HG03558 (cell line): ENCODE data around the gene RNASE13.

Experiments used
- ATAC-seq: cut with Tn5 transposase; IDR thresholded peaks from one replicate; pipeline ENCODE4 v1.9.1; 2021; ENCODE audit warnings: moderate number of reproducible peaks; ENCODE audit not compliant: unreplicated experiment; ENCODE audit errors: extremely low read depth

Gene RNASE13, protein sequence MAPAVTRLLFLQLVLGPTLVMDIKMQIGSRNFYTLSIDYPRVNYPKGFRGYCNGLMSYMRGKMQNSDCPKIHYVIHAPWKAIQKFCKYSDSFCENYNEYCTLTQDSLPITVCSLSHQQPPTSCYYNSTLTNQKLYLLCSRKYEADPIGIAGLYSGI

DNA sequence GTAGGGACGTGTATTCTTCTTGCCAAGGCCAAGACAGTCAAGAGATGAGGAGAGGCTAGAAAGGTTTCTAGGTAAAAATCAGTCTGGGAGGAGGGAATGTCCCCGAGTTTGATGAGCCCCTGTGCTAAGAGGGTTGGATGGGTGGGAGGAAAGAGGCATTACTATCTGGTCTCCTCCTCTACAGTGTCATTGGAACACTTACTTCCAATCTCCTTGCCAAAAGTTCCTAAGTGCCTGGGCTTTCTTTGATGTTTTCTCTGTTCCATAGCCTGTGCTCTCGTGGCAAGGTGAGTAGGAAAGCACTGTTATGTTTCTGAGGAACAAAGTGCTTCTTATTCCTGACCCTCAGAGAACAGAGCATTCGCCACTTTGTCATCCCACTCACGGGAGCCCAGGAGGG, at the start of gene RNASE13:
TSS of gene RNASE13 (minus strand) at position 101 of the 400 bp plus-strand sequence. CDS start 519 bp downstream, outside the sequence.
- ATAC-seq: no peak

DNA sequence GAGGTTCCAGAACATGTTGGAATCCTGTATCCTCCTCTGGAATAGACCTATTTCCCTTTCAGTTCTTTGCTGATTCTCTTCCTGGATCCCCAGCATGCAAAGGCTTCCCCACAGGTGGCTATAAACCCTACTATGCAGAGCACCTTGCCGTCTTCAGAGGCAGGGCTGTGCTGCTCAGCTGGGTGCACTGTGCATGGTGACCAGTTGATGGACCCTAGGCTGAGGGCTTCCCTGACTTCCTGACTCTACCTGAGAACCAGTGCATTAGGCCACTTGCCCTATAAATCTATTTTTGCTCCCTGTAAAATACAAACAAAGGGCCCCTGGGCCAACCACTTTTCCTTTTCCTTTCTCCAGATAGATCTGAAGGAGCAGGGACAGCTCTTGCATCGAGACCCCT, 49.8 kb upstream of the RNASE13 start:
- no peak for ATAC-seq

DNA sequence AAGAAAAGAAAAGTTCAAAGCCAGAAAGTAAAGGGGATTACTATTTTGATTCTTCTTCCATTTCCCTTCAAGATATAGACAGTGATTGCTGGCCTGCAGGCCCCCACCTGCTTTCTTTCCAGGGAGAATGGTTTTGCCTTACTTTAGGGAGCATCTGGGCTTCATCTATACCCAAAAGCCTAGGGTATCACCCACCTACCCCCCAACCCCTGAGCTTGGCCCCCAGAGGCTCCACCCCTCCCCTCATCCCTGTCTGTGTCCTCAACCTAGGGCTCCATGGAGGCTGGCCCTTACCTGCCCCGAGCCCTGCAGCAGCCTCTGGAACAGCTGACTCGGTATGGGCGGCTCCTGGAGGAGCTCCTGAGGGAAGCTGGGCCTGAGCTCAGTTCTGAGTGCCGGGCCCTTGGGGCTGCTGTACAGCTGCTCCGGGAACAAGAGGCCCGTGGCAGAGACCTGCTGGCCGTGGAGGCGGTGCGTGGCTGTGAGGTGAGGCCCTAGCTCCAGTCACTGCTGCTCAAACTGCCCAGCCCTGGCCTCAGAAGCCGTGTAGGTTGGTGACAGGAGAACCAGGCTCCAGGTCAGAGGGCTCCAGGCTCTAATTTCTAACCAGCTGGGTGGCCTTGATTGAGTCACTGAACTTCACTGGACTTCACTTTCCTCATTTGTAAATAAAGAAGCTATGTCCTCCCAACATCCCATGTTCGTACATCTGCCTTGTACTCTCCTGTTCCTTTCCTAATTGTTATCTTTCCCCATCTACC, 49.1 kb upstream of the RNASE13 start:
- ATAC-seq: no peak

DNA sequence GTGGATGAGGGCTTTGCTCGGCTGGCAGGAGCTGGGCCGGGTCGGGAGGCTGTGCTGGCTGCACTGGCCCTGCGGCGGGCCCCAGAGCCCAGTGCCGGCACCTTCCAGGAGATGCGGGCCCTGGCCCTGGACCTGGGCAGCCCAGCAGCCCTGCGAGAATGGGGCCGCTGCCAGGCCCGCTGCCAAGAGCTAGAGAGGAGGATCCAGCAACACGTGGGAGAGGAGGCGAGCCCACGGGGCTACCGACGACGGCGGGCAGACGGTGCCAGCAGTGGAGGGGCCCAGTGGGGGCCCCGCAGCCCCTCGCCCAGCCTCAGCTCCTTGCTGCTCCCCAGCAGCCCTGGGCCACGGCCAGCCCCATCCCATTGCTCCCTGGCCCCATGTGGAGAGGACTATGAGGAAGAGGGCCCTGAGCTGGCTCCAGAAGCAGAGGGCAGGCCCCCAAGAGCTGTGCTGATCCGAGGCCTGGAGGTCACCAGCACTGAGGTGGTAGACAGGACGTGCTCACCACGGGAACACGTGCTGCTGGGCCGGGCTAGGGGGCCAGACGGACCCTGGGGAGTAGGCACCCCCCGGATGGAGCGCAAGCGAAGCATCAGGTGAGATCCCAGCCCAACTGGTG, 47.0 kb upstream of the RNASE13 start:
- ATAC-seq: no peak

DNA sequence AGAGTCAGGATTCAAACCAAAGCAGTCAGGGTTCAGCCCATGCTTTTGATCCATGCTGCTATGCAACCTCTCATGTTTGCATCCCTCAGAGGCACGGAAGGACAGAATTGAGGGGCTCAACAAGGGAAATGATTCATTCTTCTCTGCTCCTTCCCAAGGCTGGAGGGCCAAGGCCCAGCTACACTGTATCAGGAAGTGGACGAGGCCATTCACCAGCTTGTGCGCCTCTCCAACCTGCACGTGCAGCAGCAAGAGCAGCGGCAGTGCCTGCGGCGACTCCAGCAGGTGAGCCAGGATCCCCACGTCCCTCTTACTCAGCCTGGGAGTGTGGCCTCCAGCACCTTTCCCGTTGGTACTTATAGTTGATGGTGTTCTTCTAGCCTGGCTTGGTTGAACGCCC, 44.1 kb upstream of the RNASE13 start:
- no peak for ATAC-seq

DNA sequence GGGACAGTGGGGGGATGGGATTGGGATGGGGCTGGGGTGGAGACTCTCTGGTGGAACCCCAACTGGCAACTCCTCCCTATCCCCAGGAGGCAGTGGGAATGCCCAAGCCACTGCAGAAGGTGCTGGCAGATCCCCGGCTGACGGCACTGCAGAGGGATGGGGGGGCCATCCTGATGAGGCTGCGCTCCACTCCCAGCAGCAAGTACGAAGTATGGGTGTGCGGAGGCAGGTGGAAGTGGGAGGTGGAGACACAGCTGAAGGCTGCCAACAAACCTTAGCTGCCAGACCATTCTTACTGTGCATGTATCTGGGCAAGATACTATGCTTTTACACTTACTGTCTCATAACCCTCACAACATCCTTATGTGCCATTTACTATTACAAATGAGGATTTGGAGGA, 43.7 kb upstream of the RNASE13 start:
- ATAC-seq: no peak

DNA sequence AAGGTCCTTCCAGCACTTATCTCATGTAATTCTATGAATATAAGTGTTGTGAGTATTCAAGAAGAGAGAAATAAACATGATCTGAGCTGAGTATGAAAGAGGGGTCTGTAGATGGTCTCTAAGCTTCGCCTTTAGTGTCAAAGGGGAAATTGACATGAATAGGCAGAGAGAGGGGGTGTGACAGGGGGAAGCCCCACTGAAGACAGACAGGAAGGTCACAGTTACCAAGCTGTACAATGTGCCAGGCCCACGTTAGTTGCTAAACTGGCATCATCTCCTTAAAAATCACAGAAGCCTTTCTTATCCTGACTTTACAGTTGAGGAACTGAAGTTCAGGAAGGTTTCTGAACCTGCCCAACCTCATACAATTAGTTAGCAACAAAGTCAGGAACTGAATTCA, 43.1 kb upstream of the RNASE13 start:
- ATAC-seq: no peak

DNA sequence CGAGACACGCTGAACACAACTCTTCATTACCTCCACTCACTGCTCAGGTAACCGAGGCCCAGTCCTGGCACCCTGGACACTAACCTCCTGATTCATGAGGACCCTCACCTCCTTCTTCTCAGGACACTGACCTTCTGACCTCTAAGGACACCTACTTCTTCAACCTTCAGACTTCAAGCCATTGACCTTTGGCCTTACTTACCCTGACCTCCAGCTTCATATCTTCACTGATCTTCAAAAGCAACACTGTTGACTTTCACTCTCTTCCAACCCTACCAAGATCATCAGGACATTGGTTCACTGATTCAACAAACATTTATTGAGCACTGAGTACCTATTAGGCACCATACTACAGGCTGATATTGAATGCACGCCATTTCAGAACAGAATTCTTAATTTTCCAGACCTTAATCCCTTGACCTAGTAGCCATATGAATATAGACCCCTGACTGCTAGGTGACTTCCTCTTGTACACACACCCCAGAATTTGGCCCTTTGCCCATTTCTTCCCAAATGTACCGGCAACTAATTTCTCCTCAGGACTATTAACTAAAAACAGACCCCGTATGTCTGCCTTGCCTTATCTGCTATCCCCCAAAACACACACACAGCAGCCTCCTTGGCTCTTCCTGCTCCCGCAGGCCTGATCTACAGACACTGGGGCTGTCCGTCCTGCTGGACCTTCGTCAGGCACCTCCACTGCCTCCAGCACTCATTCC, 41.3 kb upstream of the RNASE13 start:
- ATAC-seq: no peak

DNA sequence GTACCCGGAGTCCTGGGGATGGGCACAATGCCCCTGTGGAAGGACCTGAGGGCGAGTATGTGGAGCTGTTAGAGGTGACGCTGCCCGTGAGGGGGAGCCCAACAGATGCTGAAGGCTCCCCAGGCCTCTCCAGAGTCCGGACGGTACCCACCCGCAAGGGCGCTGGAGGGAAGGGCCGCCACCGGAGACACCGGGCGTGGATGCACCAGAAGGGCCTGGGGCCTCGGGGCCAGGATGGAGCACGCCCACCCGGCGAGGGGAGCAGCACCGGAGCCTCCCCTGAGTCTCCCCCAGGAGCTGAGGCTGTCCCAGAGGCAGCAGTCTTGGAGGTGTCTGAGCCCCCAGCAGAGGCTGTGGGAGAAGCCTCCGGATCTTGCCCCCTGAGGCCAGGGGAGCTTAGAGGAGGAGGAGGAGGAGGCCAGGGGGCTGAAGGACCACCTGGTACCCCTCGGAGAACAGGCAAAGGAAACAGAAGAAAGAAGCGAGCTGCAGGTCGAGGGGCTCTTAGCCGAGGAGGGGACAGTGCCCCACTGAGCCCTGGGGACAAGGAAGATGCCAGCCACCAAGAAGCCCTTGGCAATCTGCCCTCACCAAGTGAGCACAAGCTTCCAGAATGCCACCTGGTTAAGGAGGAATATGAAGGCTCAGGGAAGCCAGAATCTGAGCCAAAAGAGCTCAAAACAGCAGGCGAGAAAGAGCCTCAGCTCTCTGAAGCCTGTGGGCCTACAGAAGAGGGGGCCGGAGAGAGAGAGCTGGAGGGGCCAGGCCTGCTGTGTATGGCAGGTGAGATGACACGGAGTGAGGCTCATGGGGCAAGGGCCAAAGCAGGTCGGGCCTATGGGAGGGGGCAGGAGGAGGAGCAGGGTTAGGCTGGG, 40.0 kb upstream of the RNASE13 start:
- no peak for ATAC-seq

DNA sequence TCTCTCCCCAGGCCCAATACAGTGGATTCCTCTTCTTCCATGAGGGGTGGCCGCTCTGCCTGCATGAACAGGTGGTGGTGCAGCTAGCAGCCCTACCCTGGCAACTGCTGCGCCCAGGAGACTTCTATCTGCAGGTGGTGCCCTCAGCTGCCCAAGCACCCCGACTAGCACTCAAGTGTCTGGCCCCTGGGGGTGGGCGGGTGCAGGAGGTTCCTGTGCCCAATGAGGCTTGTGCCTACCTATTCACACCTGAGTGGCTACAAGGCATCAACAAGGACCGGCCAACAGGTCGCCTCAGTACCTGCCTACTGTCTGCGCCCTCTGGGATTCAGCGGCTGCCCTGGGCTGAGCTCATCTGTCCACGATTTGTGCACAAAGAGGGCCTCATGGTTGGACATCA, 39.3 kb upstream of the RNASE13 start:
- ATAC-seq: no peak

DNA sequence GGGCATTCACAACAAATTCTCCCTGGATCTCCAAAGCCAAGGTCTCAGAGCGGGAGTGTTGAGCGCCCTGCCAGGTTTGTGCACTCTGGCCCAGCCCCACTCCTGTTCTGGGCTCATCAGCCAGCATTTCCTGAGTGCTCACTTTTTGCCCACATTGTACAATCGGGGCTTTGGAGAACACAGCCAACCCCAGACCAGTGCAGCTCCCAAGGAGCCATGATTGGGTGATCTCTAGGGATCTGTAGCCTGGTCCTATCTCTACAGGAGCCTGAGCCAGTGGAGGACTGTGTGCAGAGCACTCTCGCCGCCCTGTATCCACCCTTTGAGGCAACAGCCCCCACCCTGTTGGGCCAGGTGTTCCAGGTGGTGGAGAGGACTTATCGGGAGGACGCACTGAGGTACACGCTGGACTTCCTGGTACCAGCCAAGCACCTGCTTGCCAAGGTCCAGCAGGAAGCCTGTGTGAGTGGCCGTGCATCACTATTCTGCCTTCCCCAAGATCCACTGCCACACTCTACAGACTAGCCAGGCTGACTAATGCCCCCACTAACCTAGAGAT, 38.3 kb upstream of the RNASE13 start:
- no peak for ATAC-seq

DNA sequence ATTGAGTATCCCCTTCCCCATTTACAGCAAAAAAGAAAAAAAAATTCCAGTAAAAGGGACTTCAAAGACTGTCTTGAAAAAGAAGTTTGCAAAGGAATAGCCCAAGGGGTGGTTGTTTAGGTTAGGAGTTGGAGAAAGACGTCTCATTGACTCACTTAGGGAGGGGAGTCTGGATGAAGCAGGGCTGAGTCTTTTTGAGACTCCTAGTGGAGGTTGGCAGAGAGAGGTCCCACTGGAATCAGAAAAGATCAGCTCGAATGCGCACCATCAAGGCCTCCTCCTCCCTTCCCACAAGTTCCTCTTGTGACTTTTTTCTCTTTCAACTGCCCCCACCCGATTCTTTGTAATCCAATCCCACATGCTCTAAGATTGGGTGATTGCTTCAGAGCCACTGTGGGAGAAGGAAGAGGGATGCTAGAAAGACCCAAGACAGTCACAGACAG, 37.4 kb upstream of the RNASE13 start:
- ATAC-seq: no peak

DNA sequence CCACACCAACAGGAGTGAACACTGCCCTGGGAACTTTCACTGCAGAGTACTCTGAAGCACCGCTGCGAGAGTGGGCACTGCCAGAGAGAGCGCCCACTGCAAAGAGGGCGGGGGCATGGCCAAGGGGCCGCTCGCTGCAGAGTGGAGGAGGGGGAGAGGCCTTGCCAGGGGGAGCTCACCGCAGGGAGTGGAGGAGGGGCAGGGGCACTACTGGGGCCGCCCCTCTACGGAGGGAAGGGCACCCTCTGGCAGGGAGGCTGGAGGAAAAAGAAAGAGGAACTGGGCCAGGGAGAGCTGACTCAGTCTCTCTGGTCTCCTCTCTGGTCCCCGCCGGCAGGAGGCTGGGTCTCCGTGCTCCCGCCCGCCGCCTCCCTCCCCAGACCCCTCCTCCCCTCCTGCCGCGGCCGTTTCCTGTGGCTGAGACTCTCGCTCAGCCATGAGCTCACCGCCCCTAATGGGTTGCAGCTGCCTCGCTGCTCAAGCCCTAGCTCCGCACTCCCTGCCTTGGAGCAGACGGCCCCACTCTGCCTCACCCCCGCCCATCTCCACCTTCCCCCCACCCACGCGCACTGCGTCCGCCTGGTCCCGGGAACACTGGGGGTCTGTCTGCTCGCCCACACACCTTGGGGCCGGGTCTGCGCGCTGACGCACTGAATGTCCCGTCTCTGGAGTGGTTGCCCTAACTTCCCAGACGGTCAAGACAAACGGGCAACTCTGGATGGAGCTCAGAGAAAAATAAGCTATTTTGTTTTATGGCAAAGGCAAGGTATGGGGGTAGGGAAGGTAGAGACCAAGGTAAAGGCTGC, 36.8 kb upstream of the RNASE13 start:
- peak; percentile 63 for ATAC-seq

DNA sequence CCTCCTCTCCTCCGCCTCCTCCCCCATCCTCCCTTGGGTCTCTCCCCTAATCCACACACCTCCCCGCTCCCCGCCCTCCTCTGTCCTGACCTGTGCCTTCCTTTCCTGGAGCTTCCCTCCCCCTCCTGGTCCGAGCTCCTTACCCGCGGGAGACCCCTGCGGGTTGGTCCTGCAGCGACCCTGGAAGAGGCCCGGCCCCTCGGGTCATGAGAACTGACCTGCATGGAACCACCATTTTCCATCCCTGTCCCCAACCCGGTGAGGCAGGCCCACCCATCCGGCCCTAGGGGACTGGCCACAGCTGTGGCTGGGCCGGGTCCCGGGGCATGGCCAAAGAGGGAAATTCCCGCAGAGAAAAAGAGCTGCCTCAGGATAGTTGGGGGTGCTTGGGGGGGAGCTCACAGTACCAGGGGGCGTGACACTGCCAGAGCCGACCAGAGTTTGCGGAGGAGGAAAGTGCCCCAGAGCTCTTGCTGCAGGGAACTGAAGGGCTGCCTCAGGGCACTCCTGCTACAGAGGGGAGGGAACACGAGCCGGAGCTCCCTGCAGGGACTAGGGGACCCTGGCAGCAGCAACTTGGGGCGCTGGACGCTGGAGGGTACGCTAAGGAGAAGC, 36.1 kb upstream of the RNASE13 start:
- no peak for ATAC-seq

DNA sequence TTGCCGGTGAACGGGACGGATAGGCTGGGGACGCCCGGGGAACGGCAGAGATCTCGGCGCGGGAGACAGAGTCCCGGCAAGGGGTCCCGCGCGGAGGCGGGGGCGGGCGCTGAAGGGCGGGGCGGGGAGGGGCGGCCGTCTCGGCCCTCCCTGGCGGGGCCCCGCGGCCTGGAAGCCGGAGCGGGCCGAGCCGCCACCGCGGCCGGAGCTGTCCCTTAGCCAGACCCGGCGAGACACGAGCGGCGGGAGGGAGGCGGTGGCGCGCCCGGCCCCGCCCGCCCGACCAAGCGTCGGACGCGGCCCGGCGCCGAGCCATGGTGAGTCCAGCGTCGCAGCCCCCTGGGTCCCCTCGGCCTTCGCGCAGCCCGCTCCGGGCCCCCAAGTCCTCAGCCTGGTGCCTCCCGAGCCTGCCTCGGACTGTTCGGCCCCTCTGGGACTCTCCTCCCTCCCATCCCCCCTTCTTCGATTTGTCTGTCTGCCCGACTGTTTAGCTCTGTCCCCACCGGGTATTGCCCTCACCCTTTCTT, 35.5 kb upstream of the RNASE13 start, which contains the start of gene ARHGEF40:
TSS of gene ARHGEF40 (plus strand) at position 222 of the 527 bp plus-strand sequence. CDS start at position 315, 93 bp downstream.
- ATAC-seq: no peak

DNA sequence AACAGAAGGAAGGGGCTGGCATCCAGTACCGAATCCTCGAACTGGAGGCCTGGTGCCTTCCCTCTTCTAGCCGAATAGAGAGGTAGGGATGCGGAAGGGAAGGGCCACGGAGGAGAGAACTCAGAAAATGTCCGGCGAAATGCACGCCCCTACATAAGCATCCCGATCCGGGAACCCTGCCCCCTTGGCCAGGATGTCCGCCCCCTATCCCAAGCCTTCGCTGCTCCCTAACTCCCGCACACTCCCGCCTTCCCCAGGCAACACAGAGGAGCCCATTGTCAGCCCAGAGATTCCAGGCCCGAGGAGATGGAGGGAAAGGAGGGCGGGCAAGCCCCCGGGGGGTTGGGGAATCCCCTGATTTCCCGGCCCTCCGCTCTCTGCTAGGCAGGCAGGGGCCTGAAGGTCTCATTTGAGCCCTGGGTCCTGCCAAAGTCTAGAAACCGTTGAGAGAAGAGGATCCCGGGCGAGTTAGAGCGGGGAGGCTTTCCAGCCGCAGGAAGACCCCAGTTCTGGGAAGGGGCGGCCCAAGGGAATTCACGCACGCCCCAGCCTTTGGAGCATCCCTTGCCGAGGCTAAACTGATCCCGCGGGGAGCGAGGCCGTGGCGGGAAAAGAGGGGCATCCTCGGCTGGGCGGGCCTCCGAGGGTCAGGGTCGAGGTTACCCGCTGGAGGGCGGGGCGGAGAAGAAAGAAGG, 34.9 kb upstream of the RNASE13 start:
- ATAC-seq: no peak

DNA sequence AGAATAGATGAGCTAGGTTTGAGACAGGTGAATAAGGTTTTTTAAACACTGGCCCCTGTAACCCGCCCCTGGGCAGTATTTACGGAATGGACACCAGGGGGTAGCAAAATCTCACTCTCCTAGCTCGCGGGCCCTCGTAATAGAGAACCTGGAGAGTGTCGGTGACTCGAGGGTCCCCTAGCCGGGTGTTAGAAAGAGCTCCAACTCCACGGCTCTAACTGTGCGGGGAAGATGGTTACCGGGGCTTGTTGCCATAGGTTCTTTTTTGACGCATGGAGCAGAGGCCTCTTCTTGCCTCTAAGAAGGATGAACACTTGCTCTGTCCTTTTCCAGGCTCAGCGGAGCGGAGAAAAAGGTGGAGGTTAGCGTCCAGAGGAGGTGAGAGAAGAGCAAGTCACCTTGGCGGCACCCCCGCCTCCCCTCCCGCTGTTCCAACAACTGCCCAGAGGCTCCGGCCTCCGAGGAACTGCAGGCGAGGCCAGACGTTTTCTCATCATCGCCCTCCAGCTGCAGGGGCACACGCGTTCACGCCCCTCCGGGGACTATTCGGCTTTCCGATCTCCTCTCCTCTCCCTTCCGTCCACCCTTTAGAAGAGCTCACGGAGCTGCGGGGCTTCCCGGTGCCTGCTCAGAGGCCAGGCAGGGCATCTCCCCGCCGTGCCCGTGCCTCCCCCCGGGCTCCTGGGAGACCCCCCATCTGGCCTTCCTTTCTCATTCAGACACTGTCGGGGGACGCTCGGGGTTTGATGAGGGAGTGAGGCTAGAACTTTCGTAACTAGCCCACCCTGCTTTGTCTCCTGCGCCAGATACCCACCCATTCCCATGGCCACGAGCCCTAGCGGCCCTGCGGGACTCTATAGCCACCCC, 34.1 kb upstream of the RNASE13 start:
- no peak for ATAC-seq
